ENCODE measurements around the gene STK24. TPM values are rescaled to one million over a fixed set of nuclear protein-coding genes. Genes with fewer than 3 reads are reported as not detected.

Gene STK24
- total and polyA plus RNA-seq, 10 of the 15 experiments (the other 5 are each of a cell fraction or from before 2014, with no cell fraction given) = 7.5 to 115 (median 52.9) TPM

GRCh38 chr13:98476538-98476966, 100.4 kb downstream of the STK24 start (continued):
- peak; percentile 84 for TF ChIP-seq ZBTB40 (IDR thresholded peaks at IDR 0.05; ENCODE audit: borderline replicate concordance)
- TF ChIP-seq ASH2L (IDR thresholded peaks at IDR 0.05; ENCODE audit: borderline replicate concordance, low read depth) = no peak
- peak; percentile 29; the same call in 1 of the 2 replicates for TF ChIP-seq REST (IDR thresholded peaks at IDR 0.05; ENCODE audit: low read depth, low read length)
- peak; percentile 37 for TF ChIP-seq RELA (IDR thresholded peaks at IDR 0.05; ENCODE audit: borderline replicate concordance, partially characterized antibody)
- peak; percentile 87 for TF ChIP-seq MXI1 (IDR thresholded peaks at IDR 0.05; ENCODE audit: low read depth, low read length)
- peak; percentile 91 for TF ChIP-seq SP1 (IDR thresholded peaks at IDR 0.05; ENCODE audit: low read depth, low read length)
- TF ChIP-seq ZBTB4 (CRISPR knock-in tag; IDR thresholded peaks at IDR 0.05) = no peak
- TF ChIP-seq ZNF217 (IDR thresholded peaks at IDR 0.05) = peak; percentile 91
- peak; percentile 99 for TF ChIP-seq PAX5 (IDR thresholded peaks at IDR 0.05; ENCODE audit: borderline replicate concordance, low read depth, low read length)
- no peak for TF ChIP-seq IRF5 (IDR thresholded peaks at IDR 0.05; ENCODE audit: borderline replicate concordance)
- no peak for TF ChIP-seq HDAC6 (IDR thresholded peaks at IDR 0.05; ENCODE audit: unreplicated experiment)
- TF ChIP-seq ZBED1 (IDR thresholded peaks at IDR 0.05; ENCODE audit: borderline replicate concordance) = peak; percentile 90; the same call in 1 of the 2 replicates
- peak; percentile 92 for TF ChIP-seq MLLT1 (IDR thresholded peaks at IDR 0.05)
- no peak for TF ChIP-seq MYC (IDR thresholded peaks at IDR 0.05; ENCODE audit: insufficient read depth, insufficient read length, insufficient replicate concordance, low read length, severe bottlenecking)
